DOHH2 (cell line): ENCODE measurements around the gene OR3A2.
"Not testable (repeated sequence)": the region's sequence is repeated elsewhere in the genome, so short reads cannot be mapped to it uniquely, and the experiment has no call there.

Experiments
- H3F3A ChIP-seq: fragments of 200-600 bp; sonication (generic), shearing (Covaris generic); 2 replicates; pipeline ENCODE4 v1.6.0; 2016; ENCODE audit warnings: antibody characterized with exemption, mild to moderate bottlenecking; ENCODE audit not compliant: control insufficient read depth, insufficient read depth
- H3K27ac ChIP-seq: fragments of 200-600 bp; sonication (generic); 2 replicates; pipeline ENCODE4 v1.5.1; 2014; ENCODE audit warnings: low read depth, mild to moderate bottlenecking, low read length, moderate library complexity
- H3K27me3 ChIP-seq: fragments of 200-600 bp; sonication (generic); 2 replicates; pipeline ENCODE4 v1.6.1; 2014; ENCODE audit warnings: mild to moderate bottlenecking, low read length, mixed read lengths; ENCODE audit not compliant: control insufficient read depth
- H3K36me3 ChIP-seq: fragments of 200-600 bp; sonication (generic); 2 replicates; pipeline ENCODE4 v1.6.1; 2014; ENCODE audit warnings: mild to moderate bottlenecking, low read length, moderate library complexity, mixed read lengths; ENCODE audit not compliant: control insufficient read depth
- H3K4me1 ChIP-seq: fragments of 200-600 bp; sonication (generic); 2 replicates; pipeline ENCODE4 v1.6.1; 2014; ENCODE audit warnings: mild to moderate bottlenecking, low read length, mixed read lengths; ENCODE audit not compliant: control insufficient read depth
- H3K4me2 ChIP-seq: fragments of 200-600 bp; sonication (generic); 2 replicates; pipeline ENCODE4 v1.6.0; 2014; ENCODE audit warnings: mild to moderate bottlenecking, low read length, moderate library complexity
- H3K4me3 ChIP-seq: fragments of 200-600 bp; sonication (generic); 2 replicates; pipeline ENCODE4 v1.5.1; 2014; ENCODE audit warnings: mild to moderate bottlenecking, low read length, mixed read lengths
- H3K79me2 ChIP-seq: fragments of 200-600 bp; sonication (generic); 2 replicates; pipeline ENCODE4 v1.6.1; 2014; ENCODE audit warnings: mild to moderate bottlenecking, low read length, mixed read lengths; ENCODE audit not compliant: control insufficient read depth
- H3K9me2 ChIP-seq: fragments of 200-600 bp; sonication (generic); replicated peaks from 2 replicates; pipeline ENCODE4 v1.6.1; 2014; ENCODE audit warnings: mild to moderate bottlenecking, low read length, mixed read lengths; ENCODE audit not compliant: control insufficient read depth
- H3K9me3 ChIP-seq: fragments of 200-600 bp; sonication (generic); 2 replicates; pipeline ENCODE4 v1.6.1; 2014; ENCODE audit warnings: antibody characterized with exemption, low read length, mixed read lengths; ENCODE audit not compliant: control insufficient read depth, insufficient read depth
- H4K20me1 ChIP-seq: fragments of 200-600 bp; sonication (generic); 2 replicates; pipeline ENCODE4 v1.6.0; 2014; ENCODE audit warnings: low read depth, mild to moderate bottlenecking, antibody characterized with exemption, low read length, moderate library complexity; ENCODE audit not compliant: control insufficient read depth, insufficient read depth
- CTCF ChIP-seq: fragments of 200-600 bp; sonication (generic); IDR thresholded peaks from one replicate; pipeline ENCODE4 v1.5.1; 2014; ENCODE audit warnings: antibody characterized with exemption, mild to moderate bottlenecking, low read depth, low read length; ENCODE audit not compliant: poor library complexity, severe bottlenecking
- EZH2phosphoT487 ChIP-seq: fragments of 200-600 bp; sonication (generic); IDR thresholded peaks from 2 replicates; pipeline ENCODE4 v1.6.1; 2017; ENCODE audit warnings: borderline replicate concordance, mild to moderate bottlenecking, antibody characterized with exemption, low read length, moderate library complexity, mixed read lengths

The OR3A2 gene

GRCh38 chr17:3415610-3416009, 29.5 kb upstream of the OR3A2 start:
- H3K27ac ChIP-seq: no peak overlapping the region
- TF ChIP-seq CTCF (no peak), EZH2phosphoT487 (no peak)
- H3K9me2 ChIP-seq: no peaks in the 10 kb centered on the region
- peaks cover 18% of the 10 kb centered on the region for H3K27me3 ChIP-seq
- no peaks in the 10 kb centered on the region for H3K36me3 ChIP-seq
- H3K9me3 ChIP-seq: no peaks in the 10 kb centered on the region
- H4K20me1 ChIP-seq: no peaks in the 10 kb centered on the region
- H3K4me1 ChIP-seq: no peaks in the 10 kb centered on the region
- no peaks in the 10 kb centered on the region for H3K79me2 ChIP-seq
- no peaks in the 10 kb centered on the region for H3F3A ChIP-seq
- H3K4me3 ChIP-seq: no peak overlapping the region
- H3K4me2 ChIP-seq: no peak overlapping the region

- H3K9me3 ChIP-seq, H3K9me2 ChIP-seq, H3K4me3 ChIP-seq, H4K20me1 ChIP-seq, H3K27me3 ChIP-seq, H3K4me2 ChIP-seq, H3F3A ChIP-seq, H3K27ac ChIP-seq, H3K36me3 ChIP-seq, H3K4me1 ChIP-seq, H3K79me2 ChIP-seq: not testable (repeated sequence)
Observed at GRCh38 chr17:3412216-3412615, 26.1 kb upstream of the OR3A2 start.

GRCh38 chr17:3411070-3411469, 25.0 kb upstream of the OR3A2 start, which contains the start of gene OR3A3:
TSS of gene OR3A3 (plus strand) at chr17:3411370.
- Histone ChIP-seq H3K27me3 (no peaks in the 10 kb centered on the region), H3K4me3 (no peak within 1 kb of the TSS), H3K27ac (no peak within 1 kb of the TSS), H3K9me2 (no peaks in the 10 kb centered on the region), H3K36me3 (no peaks in the 10 kb centered on the region), H3K9me3 (peaks cover 7% of the 10 kb centered on the region), H3K4me2 (no peak within 1 kb of the TSS), H3F3A (no peaks in the 10 kb centered on the region), H3K4me1 (no peaks in the 10 kb centered on the region), H3K79me2 (no peaks in the 10 kb centered on the region), H4K20me1 (no peaks in the 10 kb centered on the region)
- TF ChIP-seq EZH2phosphoT487: no peak
- TF ChIP-seq CTCF: no peak

GRCh38 chr17:3403856-3404255, 17.7 kb upstream of the OR3A2 start:
- H3K27ac ChIP-seq, H3K36me3 ChIP-seq, H3K27me3 ChIP-seq, H3K4me2 ChIP-seq, H3K9me3 ChIP-seq, H3F3A ChIP-seq, H3K4me3 ChIP-seq, H3K79me2 ChIP-seq, H4K20me1 ChIP-seq, H3K4me1 ChIP-seq, H3K9me2 ChIP-seq: not testable (repeated sequence)
